GM15510 (cell line): Measurements from ENCODE around the gene UBR4.

ENCODE experiments used
- POLR2A ChIP-seq: IDR thresholded peaks from 3 replicates; pipeline ENCODE4 v1.6.1; 2011; ENCODE audit warnings: borderline replicate concordance; ENCODE audit not compliant: insufficient read length; ENCODE audit errors: extremely low read depth

The UBR4 gene

DNA sequence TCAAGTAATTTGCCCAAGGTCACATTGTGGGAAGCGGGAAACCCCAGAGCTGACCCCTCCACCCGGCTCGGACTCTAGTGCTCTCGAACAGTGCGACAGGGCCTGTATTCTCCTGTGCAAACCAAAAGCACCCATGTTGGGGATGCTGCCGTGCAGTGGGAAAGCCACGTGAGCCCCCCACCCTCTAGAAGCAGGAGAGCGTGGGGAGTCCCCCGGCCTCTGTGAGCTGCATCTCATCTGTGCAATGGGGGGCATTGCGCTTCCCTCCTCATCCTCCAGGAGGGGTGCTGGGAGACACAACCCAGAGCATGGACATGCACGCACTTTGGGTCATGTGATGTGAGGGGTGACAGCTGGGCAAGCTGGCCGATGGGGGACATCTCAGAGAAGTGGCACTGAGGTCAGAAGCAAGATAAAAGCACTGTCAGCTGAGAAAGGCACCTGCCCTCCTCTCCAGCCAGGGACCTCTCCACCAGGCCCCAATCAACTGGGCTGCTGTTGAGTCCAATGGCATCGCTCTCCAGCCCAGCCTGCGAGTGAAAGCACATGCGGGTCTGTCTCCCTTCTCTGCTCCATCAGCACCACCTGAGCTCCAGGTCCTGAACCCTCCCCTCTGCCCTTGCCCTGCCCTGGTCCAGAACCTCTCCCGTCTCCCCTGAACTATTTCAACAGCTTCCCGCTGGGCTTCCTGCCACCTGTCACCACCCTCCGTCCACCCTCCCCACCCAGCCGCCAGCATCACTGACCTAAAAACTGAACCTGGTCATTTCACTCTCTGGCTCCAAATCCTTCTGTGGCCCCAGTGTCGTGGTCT lies 177.2 kb downstream of the UBR4 start:
- TF ChIP-seq POLR2A = no peak

DNA sequence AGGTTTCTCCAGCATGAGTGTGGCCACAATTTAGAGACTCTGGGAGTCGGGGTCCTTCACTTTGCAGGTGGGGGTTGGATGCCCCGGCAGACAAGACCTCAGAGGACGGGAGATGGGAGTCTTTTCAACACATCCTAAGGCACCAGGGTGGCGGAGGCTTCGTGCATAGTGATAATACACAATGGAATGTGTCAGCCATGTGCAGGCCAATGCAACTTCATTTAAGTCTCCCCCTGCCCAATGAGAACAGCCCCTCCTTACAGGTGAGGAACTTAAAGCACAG lies 177.7 kb downstream of the UBR4 start:
- no peak for TF ChIP-seq POLR2A

DNA sequence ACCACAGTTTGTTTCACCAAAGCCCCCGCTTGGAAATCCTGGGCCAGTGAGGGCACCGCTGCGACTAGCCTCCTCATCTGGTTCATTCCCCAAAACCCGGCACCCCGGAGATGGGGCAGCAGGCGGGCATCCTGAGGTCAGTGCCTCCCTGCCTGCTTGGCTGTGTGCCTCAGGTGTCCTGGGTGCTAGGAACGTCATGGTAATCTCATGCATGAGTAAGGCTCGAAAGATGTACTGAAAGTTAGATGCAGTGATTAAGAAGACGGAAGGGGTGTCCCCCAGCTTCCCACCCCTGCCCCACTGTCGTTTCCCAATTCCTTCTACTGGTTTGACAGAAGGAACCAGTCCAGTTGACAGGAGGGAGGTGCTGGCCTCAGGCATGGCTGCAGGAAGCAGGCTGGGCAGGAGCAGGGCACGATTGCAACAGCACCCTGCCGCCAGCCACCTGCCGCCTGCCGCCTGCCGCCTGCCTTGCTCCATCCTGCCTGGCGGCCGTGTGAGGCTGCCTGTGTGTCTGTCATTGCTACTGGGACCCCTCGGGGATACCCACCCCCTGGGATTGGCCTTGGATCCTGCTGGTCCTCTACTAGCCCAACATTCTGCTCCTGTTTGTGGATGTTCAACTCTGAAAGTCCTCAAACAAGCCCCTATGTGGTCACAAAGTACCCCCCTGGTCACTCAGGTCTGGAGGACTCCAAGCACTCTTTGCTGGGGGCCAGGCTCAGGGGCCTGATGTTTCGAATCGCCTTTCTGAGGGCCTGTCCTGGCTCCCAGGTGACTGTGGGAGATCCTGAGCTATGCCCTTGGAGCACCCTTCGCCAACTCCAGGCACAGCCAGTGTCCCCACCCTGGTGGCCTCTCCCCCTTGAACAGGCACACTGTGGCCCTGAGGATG lies 180.6 kb downstream of the UBR4 start:
- TF ChIP-seq POLR2A = no peak

DNA sequence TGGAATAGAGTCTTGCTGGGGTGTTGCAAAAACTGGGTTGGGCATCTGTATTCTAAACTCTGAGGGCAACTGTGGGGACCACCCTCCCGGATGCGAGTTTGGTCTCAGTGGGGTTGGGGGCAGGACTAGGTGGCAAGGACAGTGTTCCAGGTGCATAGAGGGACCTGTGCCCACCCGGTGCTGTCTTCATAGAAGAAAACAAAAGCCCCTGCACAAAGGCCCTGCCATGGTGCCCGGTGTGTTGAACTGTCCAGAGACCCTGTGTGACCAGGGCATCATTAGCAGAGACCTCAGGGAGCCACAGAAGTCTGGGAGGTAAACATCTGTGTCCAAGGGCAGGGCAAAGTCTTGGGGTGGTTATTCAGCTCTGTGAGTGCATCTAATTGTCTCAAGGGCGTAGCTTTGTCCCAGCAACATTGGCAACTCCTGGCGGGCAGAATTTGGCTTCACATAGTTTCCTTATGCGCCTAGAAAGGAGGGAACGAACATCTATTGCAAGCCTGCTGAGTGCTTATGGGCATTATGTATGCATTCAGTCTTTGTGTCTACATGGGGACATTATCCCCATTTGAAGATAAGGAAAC lies 181.4 kb downstream of the UBR4 start:
- TF ChIP-seq POLR2A = no peak

DNA sequence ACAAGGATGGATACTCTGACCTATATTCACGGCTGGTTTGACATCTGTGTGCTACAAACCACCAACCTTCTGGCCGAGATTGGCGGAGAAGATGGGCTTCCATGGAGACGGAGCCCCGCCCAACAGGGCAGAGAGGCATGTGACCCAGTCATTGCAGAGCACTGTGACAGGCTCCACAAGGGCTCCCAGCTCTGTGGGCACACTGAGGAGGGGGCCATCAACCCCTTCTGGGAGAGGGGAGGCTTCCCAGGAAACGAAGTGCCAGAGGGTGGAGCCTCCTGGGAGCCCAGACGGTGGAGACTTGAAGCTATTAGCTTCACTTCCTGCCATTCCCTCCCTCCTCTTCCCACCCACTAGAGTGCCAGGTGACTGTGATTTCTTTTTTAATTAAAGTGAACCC lies 182.0 kb downstream of the UBR4 start:
- TF ChIP-seq POLR2A = no peak
